Stimulated activated CD4-positive, alpha-beta T cell treated with anti-CD3 and anti-CD28 coated beads, Interleukin-1b, Interleukin-23, amount 100 ng/mL, for 1 hour (primary cell): Measurements from ENCODE around the gene RANBP9.

Source experiments
- DNase-seq, 2 donors: peaks; one replicate each; pipeline ENCODE4 v3.0.0-alpha.2; 2020; ENCODE audit warnings: low read depth in 2 of 2

Gene RANBP9

GRCh38 chr6:13710552-13711323 lies 897 bp downstream of the RANBP9 start:
- no peak for DNase-seq

- no peak for DNase-seq
Observed at GRCh38 chr6:13709689-13710551, 1.7 kb downstream of the RANBP9 start.

- DNase-seq: no peak
Observed at GRCh38 chr6:13708736-13709135, 2.9 kb downstream of the RANBP9 start.

GRCh38 chr6:13703496-13703895 lies 8.1 kb downstream of the RANBP9 start:
- no peak for DNase-seq

DNA sequence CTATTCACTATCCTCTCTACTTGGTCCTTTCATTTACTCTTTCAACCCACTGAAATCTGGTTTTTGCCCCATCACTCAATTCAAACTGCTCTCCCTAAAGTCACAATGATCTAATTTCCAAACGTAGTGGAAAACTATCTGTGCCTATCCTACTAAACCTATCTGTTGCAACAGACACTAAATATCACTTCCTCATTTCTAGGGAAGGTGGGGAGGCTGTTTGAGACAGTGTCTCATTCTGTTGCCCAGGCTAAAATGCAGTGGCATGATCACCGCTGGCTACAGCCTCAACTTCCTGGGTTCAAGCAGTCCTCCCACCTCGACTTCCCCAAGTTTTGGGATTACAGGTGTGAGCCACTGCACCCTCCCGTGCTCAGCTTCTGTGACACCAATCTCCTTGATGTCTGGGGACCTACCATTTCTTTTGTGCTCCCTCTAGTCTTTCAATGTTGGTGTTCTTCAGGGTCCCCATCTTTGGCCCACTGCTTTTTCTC lies 8.8 kb downstream of the RANBP9 start:
- DNase-seq: no peak

GRCh38 chr6:13700232-13700631 lies 11.4 kb downstream of the RANBP9 start:
- DNase-seq: no peak

DNA sequence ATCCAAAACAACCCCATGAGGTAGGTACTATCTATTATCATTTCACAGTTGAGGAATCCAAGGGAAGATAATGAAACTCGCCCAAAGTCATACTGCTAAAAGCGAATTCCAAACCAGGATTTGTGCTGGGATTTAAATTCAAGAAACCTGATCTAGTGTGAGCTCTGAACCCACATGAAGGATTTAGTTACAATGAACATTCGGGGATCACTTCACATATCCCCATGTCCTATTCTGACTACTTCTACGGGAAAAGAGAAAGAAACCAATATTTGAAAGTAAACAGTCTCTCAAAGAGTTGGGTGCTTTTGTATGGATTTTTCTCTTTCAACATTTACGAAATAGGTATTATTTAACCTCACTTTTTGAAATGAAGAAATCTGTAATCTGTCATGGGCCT lies 12.9 kb downstream of the RANBP9 start:
- DNase-seq: no peak

GRCh38 chr6:13697857-13698256 lies 13.8 kb downstream of the RANBP9 start:
- DNase-seq: no peak

DNA sequence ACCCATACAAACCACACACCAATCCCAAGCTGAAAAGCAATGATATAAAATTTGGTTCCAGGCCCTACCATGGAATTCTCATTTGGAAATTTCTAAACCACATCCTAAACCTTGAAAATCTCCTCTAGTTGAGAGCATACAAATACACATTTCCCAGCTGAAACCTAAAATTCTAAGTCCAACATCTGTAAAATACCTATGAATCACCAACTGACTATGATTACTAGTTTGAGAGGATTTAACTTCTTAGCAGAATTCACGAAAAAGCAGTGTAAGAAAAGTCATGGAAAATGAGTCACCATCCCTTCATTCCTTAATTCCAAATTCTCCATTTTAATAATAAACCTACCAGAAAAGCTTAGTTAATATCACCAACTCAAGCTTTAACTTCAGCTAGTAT lies 15.4 kb downstream of the RANBP9 start:
- DNase-seq: no peak

GRCh38 chr6:13695252-13695651 lies 16.4 kb downstream of the RANBP9 start:
- no peak for DNase-seq

GRCh38 chr6:13694562-13694961 lies 17.1 kb downstream of the RANBP9 start:
- no peak for DNase-seq

DNA sequence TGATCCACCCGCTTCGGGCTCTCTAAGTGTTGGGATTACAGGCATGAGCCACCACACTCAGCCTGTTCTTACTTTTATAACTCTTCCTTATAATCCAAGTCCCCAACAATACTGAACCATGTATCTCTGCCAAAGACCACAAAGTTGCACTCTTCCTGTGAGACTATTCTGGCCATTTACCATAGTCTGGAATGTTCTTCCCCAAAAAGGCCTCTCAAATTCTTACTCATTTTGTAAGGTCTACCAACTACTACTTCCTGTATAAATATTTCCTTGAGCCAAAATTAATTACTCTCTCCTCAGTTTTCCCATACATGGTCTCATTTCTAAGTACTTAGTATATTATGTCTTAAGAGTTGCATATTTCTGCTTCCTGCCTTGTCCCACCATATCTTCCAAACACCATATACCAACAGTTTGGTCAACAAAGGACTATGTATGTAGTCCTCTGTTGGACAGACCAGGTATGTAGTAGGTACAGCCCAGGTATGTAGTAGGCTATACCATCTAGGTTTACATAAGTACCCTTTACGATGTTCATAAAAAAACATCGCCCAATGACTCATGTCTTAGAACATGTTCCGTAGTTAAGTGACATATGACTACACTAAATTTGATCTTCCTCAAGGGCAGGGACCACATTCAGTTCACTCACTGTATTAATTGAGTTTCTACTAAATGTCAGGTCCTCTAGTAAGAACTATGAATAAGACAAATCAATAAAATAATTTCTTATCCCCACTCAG lies 22.0 kb downstream of the RANBP9 start:
- no peak for DNase-seq

DNA sequence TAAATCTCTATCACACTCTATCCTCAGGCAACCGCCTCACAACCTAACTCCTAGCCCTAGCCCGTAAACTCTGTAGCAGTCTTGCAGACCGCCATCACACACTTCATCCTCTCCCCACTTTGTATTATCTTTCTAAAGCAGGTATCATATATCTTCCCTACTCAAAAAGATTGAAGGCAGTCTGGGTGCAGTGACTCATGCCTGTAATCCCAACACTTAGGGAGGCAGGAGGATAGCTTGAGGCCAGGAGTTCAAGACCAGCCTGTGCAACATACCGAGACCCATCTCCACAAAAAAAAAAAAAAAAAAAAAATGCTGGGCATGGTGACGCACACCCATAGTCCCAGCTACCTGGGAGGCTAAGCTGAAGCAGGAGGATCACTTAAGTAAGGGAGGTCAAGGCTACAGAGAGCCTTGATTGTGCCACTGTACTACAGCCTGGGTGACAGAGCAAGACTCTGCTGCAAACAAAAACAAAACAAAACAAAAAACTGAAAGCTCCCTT lies 22.9 kb downstream of the RANBP9 start:
- DNase-seq: no peak

GRCh38 chr6:13687917-13688351 lies 23.7 kb downstream of the RANBP9 start:
- no peak for DNase-seq

GRCh38 chr6:13684855-13685254 lies 26.8 kb downstream of the RANBP9 start:
- no peak for DNase-seq

- DNase-seq: no peak
Observed at GRCh38 chr6:13683038-13683437, 28.6 kb downstream of the RANBP9 start.

GRCh38 chr6:13682346-13682745 lies 29.3 kb downstream of the RANBP9 start:
- no peak for DNase-seq

- DNase-seq: no peak
Observed at GRCh38 chr6:13681305-13682061, 30.2 kb downstream of the RANBP9 start.

DNA sequence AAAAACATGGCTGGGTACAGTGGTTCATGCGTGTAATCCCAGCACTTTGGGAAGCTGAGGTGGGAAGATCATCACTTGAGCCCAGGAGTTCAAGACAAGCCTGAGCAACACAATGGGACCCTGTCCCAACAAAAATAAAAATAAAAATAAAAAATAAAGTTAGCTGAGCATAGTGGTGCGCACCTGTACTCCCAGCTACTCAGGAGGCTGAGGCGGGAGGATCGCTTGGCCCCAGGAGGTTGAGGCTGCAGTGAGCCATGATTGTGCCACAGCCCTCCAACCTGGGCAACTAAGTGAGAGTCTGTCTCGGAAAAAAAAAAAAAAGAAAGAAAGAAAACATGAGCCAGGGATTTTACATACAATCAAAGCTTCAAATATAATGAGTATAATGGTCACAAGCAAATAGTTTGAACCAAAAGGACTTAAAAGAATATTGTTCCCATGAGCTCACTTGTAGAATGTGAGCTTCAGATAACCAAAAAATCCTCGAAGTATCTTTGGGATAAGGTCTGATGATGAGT lies 31.1 kb downstream of the RANBP9 start:
- DNase-seq: no peak

- no peak for DNase-seq
Observed at GRCh38 chr6:13679996-13680395, 31.6 kb downstream of the RANBP9 start.
